Smooth muscle cell (in vitro differentiated cells): Measurements from ENCODE around the gene ELAVL1. TPM values are rescaled to one million over a fixed set of nuclear protein-coding genes. Genes with fewer than 3 reads are reported as not detected.

Source experiments
- DNase-seq: peaks from one replicate; lab custom pipeline; 2025; ENCODE audit not compliant: unreplicated experiment; lab: John Stamatoyannopoulos, UW
- H2AFZ ChIP-seq: fragments of 200-600 bp; sonication (generic); 2 replicates; pipeline ENCODE4 v1.6.0; 2016; ENCODE audit warnings: antibody characterized with exemption, low read depth, mild to moderate bottlenecking
- H3F3A ChIP-seq: fragments of 200-600 bp; sonication (generic); 2 replicates; pipeline ENCODE4 v1.6.0; 2017; ENCODE audit warnings: antibody characterized with exemption, low read depth
- H3K27ac ChIP-seq: fragments of 200-600 bp; sonication (generic); 2 replicates; pipeline ENCODE4 v1.5.1; 2016; ENCODE audit warnings: low read depth, mild to moderate bottlenecking
- H3K27me3 ChIP-seq: fragments of 200-600 bp; sonication (generic); 2 replicates; pipeline ENCODE4 v1.6.1; 2016; ENCODE audit warnings: low read depth, mild to moderate bottlenecking
- H3K36me3 ChIP-seq: fragments of 200-600 bp; sonication (generic); 2 replicates; pipeline ENCODE4 v1.5.1; 2016; ENCODE audit warnings: low read depth
- H3K4me1 ChIP-seq: fragments of 200-600 bp; sonication (generic); 2 replicates; pipeline ENCODE4 v1.5.1; 2016; ENCODE audit warnings: low read depth
- H3K4me2 ChIP-seq: fragments of 200-600 bp; sonication (generic); 2 replicates; pipeline ENCODE4 v1.6.0; 2016; ENCODE audit warnings: mild to moderate bottlenecking
- H3K4me3 ChIP-seq: fragments of 200-600 bp; sonication (generic); 2 replicates; pipeline ENCODE4 v1.5.1; 2016; ENCODE audit warnings: mild to moderate bottlenecking
- H3K79me2 ChIP-seq: fragments of 200-600 bp; sonication (generic); 2 replicates; pipeline ENCODE4 v1.6.0; 2016; ENCODE audit warnings: low read depth, mild to moderate bottlenecking
- H3K9ac ChIP-seq: fragments of 200-600 bp; sonication (generic); 2 replicates; pipeline ENCODE4 v1.6.0; 2016; ENCODE audit warnings: low read depth
- H3K9me3 ChIP-seq: fragments of 200-600 bp; sonication (generic); replicated peaks from 2 replicates; pipeline ENCODE4 v1.5.1; 2016; ENCODE audit warnings: low read depth
- H4K20me1 ChIP-seq: fragments of 200-600 bp; sonication (generic); 2 replicates; pipeline ENCODE4 v1.6.0; 2016; ENCODE audit warnings: low read depth
- WGBS: methylation state at CpG from one replicate; pipeline ENCODE4 v1.1.7; 2016; ENCODE audit warnings: low lambda C conversion rate; 5-methylcytosine and 5-hydroxymethylcytosine counted together
- polyA plus RNA-seq: library from polyadenylated mRNA; unstranded; fragments of >200 nt; fragmentation: Nextera tagmentation; extraction: Ambion mirVana; gene quantifications from 2 replicates; pipeline ENCODE4 v1.2.1, GENCODE V29; 2016
- total RNA-seq: library from RNA; depleted of rRNA; stranded (reverse); fragments of >200 nt; gene quantifications from 2 replicates; pipeline ENCODE4 v1.2.3, GENCODE V29; 2014
- TF ChIP-seq, protein P1 (sequence below): fragments of 200-600 bp; sonication (generic); IDR thresholded peaks from 2 replicates; pipeline ENCODE4 v1.5.1; 2017; ENCODE audit warnings: borderline replicate concordance, mild to moderate bottlenecking, antibody characterized with exemption; ENCODE audit not compliant: insufficient read depth, poor library complexity, severe bottlenecking

The ELAVL1 gene
- total and polyA plus RNA-seq, 2 experiments from 2014 or later, result 47.9 to 90.7 TPM

DNA sequence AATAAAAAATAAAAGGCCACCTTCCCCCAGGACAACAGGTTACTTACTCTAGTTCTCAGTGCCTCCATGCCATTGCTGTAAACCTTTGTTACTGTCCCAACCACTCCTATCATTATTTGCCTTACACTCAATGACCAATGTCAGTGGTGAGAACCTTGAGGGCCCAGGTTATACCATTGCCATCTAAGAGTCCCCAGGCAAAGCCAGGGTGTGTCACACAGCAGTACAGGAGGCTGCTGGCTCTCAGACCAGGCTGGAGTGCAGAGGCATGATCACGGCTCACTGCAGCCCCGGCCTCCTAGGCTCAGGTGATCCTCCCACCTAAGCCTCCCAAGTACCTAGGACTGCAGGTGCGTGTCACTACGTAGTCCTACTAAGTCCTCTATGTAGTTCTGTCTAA, 6.1 kb downstream of the ELAVL1 start:
- TF ChIP-seq, protein P1, sequence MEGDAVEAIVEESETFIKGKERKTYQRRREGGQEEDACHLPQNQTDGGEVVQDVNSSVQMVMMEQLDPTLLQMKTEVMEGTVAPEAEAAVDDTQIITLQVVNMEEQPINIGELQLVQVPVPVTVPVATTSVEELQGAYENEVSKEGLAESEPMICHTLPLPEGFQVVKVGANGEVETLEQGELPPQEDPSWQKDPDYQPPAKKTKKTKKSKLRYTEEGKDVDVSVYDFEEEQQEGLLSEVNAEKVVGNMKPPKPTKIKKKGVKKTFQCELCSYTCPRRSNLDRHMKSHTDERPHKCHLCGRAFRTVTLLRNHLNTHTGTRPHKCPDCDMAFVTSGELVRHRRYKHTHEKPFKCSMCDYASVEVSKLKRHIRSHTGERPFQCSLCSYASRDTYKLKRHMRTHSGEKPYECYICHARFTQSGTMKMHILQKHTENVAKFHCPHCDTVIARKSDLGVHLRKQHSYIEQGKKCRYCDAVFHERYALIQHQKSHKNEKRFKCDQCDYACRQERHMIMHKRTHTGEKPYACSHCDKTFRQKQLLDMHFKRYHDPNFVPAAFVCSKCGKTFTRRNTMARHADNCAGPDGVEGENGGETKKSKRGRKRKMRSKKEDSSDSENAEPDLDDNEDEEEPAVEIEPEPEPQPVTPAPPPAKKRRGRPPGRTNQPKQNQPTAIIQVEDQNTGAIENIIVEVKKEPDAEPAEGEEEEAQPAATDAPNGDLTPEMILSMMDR, result no peak
- Histone ChIP-seq H3K9me3 (no peaks in the 10 kb centered on the region), H3F3A (peaks cover 7% of the 10 kb centered on the region), H3K27ac (no peak overlapping the region), H3K36me3 (no peaks in the 10 kb centered on the region), H3K27me3 (no peaks in the 10 kb centered on the region), H3K4me1 (peaks cover 16% of the 10 kb centered on the region), H3K79me2 (peaks cover 99% of the 10 kb centered on the region), H4K20me1 (peaks cover 100% of the 10 kb centered on the region), H3K4me3 (no peak overlapping the region), H3K4me2 (no peak overlapping the region), H2AFZ (no peak overlapping the region), H3K9ac (no peak overlapping the region)
- no peak for DNase-seq
- WGBS, result 98% methylated on average over 4 of the region's 4 CpGs

DNA sequence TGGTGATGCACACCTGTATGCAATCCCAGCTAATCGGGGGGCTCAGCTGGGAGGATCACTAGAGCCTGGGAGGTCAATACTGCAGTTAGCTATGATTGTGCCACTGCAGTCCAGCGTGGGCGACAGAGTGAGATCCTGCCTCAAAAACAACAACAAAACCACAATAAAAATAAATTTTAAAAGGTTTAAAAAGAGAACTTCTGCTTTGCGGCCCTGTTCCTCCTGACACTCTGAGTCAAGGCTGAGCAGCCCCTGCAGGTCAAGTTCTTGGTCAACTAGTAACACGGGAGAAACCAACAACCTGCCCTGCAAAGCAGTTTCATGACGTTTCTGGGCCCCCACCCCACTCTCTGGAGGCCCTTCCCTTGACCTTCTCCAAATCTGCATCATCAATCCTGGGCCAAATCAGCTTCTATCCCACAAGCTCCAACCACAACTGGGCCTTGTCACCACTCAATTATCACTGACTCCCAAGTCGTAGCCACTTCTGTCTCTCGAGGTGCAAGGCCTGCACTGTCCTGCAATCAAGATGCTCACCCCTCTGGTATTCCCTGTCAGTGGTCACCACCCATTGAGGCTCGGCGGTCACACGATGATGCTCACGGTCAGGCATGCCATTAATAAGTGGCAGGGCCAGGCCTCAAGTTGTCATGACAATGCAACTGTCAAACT, 7.5 kb downstream of the ELAVL1 start:
- no peak overlapping the region for H3K27ac ChIP-seq
- 87% methylated on average over 12 of the region's 12 CpGs for WGBS
- no peaks in the 10 kb centered on the region for H3K9me3 ChIP-seq
- no peaks in the 10 kb centered on the region for H3F3A ChIP-seq
- H3K79me2 ChIP-seq, result peaks cover 99% of the 10 kb centered on the region
- no peak overlapping the region for H3K4me2 ChIP-seq
- H3K36me3 ChIP-seq, result no peaks in the 10 kb centered on the region
- peaks cover 11% of the 10 kb centered on the region for H3K4me1 ChIP-seq
- no peak for DNase-seq
- no peak overlapping the region for H3K9ac ChIP-seq
- no peak overlapping the region for H2AFZ ChIP-seq
- TF ChIP-seq, protein P1, result no peak
- no peak overlapping the region for H3K4me3 ChIP-seq
- H4K20me1 ChIP-seq, result peaks cover 100% of the 10 kb centered on the region
- H3K27me3 ChIP-seq, result no peaks in the 10 kb centered on the region

DNA sequence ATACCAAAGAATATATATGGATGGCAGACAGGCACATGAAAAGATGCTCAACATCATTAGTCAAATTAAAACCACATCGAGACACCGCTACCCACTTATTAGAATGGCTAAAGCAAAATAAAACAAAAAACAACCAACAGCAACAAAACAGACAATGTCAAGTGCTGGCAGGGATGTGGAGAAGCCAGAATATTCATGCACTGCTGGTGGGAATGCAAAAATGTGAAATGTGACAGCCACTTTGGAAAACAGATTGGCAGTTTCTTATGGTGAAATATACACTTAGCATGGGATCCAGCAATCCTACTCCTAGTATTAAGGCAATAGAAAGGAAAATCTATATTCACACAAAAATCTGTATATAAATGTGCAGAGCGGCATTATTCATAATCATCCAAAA, 8.6 kb downstream of the ELAVL1 start:
- Histone ChIP-seq H3K79me2 (peaks cover 99% of the 10 kb centered on the region), H3K9me3 (no peaks in the 10 kb centered on the region), H3K4me3 (no peak overlapping the region), H3K4me2 (no peak overlapping the region), H2AFZ (no peak overlapping the region), H3F3A (no peaks in the 10 kb centered on the region), H4K20me1 (peaks cover 100% of the 10 kb centered on the region), H3K4me1 (peaks cover 3% of the 10 kb centered on the region), H3K27ac (no peak overlapping the region), H3K36me3 (no peaks in the 10 kb centered on the region), H3K27me3 (no peaks in the 10 kb centered on the region), H3K9ac (no peak overlapping the region)
- TF ChIP-seq, protein P1, result no peak
- 84% methylated on average over 3 of the region's 3 CpGs for WGBS
- DNase-seq, result no peak

DNA sequence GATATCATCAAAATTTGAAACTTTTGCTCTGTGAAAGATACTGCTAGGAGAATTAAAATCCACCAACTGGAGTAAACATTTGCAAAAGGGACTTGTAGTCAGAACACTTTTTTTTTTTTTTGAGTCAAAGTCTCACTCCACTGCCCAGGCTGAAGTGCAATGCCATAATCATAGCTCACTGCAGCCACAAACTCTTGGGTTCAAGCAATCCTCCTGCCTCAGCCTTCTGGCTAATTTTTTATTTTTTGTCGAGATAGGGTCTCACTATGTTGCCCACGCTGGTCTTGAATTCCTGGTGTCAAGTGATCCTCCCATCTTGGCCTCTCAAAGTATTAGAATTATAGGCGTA, 9.7 kb downstream of the ELAVL1 start:
- no peak overlapping the region for H2AFZ ChIP-seq
- H3K9ac ChIP-seq, result no peak overlapping the region
- no peak overlapping the region for H3K4me2 ChIP-seq
- WGBS, result 100% methylated on average over 3 of the region's 3 CpGs
- H3K27me3 ChIP-seq, result no peaks in the 10 kb centered on the region
- peaks cover 6% of the 10 kb centered on the region for H3K36me3 ChIP-seq
- peaks cover 100% of the 10 kb centered on the region for H4K20me1 ChIP-seq
- H3K4me3 ChIP-seq, result no peak overlapping the region
- H3F3A ChIP-seq, result no peaks in the 10 kb centered on the region
- peaks cover 99% of the 10 kb centered on the region for H3K79me2 ChIP-seq
- TF ChIP-seq, protein P1, result no peak
- H3K9me3 ChIP-seq, result no peaks in the 10 kb centered on the region
- H3K27ac ChIP-seq, result no peak overlapping the region
- DNase-seq, result no peak
- no peaks in the 10 kb centered on the region for H3K4me1 ChIP-seq
